Skeletal muscle tissue (tissue), 4 donors: Measurements from ENCODE around the gene EPGN. TPM values are rescaled to one million over a fixed set of nuclear protein-coding genes. Genes with fewer than 3 reads are reported as not detected.

Experiments used
- H3K27ac ChIP-seq: one replicate; pipeline ENCODE4 v1.7.0; 2013; ENCODE audit warnings: mild to moderate bottlenecking, low read depth, low read length, inconsistent platforms
- H3K27me3 ChIP-seq, 3 donors: one replicate each; pipeline ENCODE4 v1.7.0; 2013; ENCODE audit warnings: low read length in 3 of 3; ENCODE audit not compliant: control insufficient read depth in 3 of 3, insufficient read depth in 3 of 3
- H3K36me3 ChIP-seq, 3 donors: one replicate each; pipeline ENCODE4 v1.7.0; 2013; ENCODE audit warnings: low read length in 3 of 3; ENCODE audit not compliant: control insufficient read depth in 3 of 3, insufficient read depth in 3 of 3
- H3K4me1 ChIP-seq, 3 donors: one replicate each; pipeline ENCODE4 v1.7.0; 2013; ENCODE audit warnings: low read length in 3 of 3, mild to moderate bottlenecking in 3 of 3; ENCODE audit not compliant: control insufficient read depth in 3 of 3, insufficient read depth in 3 of 3
- H3K4me3 ChIP-seq, 3 donors: one replicate each; pipeline ENCODE4 v1.7.0; 2013; ENCODE audit warnings: low read length in 3 of 3
- H3K9ac ChIP-seq, 3 donors: one replicate each; pipeline ENCODE4 v1.7.0; 2013; ENCODE audit warnings: low read length in 3 of 3, mild to moderate bottlenecking in 3 of 3, moderate library complexity in 2 of 3, low read depth in 1 of 3
- H3K9me3 ChIP-seq, 3 donors: one replicate each; pipeline ENCODE4 v1.7.0; 2013; ENCODE audit warnings: low read length in 3 of 3; ENCODE audit not compliant: control insufficient read depth in 3 of 3
- total RNA-seq: library from RNA; depleted of rRNA; stranded (reverse); fragments of >200 nt; gene quantifications from one replicate; pipeline ENCODE4 v1.2.3, GENCODE V29; 2014
- donor health status: Osteomylitis.

EPGN gene
- total RNA-seq, 1 donor from 2014 or later = 0.52 TPM

GRCh38 chr4:74282926-74283325 is 25.3 kb upstream of the EPGN start:
- Histone ChIP-seq H3K9me3 (no peaks in the 10 kb centered on the region), H3K4me1 (no peaks in the 10 kb centered on the region), H3K36me3 (no peaks in the 10 kb centered on the region), H3K27me3 (no peaks in the 10 kb centered on the region), H3K27ac (no peak overlapping the region), H3K4me3 (no peak overlapping the region), H3K9ac (no peak overlapping the region)

GRCh38 chr4:74283614-74284013 is 24.7 kb upstream of the EPGN start:
- no peaks in the 10 kb centered on the region for H3K9me3 ChIP-seq
- no peaks in the 10 kb centered on the region for H3K36me3 ChIP-seq
- no peaks in the 10 kb centered on the region for H3K4me1 ChIP-seq
- no peak overlapping the region for H3K9ac ChIP-seq
- H3K27me3 ChIP-seq = no peaks in the 10 kb centered on the region
- no peak overlapping the region for H3K4me3 ChIP-seq
- no peak overlapping the region for H3K27ac ChIP-seq

DNA sequence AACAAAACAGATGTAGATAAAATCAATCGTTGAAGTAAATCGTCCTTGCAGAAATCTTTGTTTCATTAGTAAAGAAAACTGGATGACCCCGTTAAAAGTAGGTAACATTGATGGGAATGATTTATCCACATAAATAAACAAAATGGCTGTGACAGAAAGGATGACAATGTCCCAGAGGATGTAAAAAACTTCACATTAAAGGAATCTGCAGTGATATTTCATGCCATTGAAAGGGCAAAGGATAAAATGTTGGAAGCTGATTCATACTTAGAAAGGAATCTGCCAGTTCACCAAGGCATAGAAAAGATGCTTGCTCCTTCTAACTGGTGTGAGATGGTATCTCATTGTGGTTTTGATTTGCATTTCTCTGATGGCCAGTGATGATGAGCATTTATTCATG is 24.2 kb upstream of the EPGN start:
- Histone ChIP-seq H3K9me3 (no peaks in the 10 kb centered on the region), H3K27me3 (no peaks in the 10 kb centered on the region), H3K4me3 (no peak overlapping the region), H3K9ac (no peak overlapping the region), H3K27ac (no peak overlapping the region), H3K4me1 (no peaks in the 10 kb centered on the region), H3K36me3 (no peaks in the 10 kb centered on the region)

DNA sequence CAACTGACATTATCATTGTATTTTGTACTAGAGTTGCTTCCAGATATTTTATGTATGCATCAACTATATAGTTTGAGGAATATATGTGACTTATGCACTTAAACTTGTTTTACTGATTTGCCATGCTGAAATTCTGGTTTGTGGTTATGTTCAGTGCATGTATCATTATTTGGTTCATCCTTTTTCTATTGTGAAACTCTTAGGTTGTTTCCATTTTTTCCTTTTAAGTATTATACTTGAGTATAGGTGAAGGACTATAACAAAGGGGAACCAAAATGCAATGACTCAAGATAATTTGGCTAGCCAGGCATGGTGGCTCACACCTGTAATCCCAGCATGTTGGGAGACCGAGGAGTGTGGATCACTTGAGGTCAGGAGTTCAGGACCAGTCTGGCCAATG is 21.1 kb upstream of the EPGN start:
- no peaks in the 10 kb centered on the region for H3K36me3 ChIP-seq
- H3K27ac ChIP-seq = no peak overlapping the region
- H3K4me1 ChIP-seq = no peaks in the 10 kb centered on the region
- no peaks in the 10 kb centered on the region for H3K9me3 ChIP-seq
- no peak overlapping the region for H3K9ac ChIP-seq
- no peaks in the 10 kb centered on the region for H3K27me3 ChIP-seq
- H3K4me3 ChIP-seq = no peak overlapping the region

DNA sequence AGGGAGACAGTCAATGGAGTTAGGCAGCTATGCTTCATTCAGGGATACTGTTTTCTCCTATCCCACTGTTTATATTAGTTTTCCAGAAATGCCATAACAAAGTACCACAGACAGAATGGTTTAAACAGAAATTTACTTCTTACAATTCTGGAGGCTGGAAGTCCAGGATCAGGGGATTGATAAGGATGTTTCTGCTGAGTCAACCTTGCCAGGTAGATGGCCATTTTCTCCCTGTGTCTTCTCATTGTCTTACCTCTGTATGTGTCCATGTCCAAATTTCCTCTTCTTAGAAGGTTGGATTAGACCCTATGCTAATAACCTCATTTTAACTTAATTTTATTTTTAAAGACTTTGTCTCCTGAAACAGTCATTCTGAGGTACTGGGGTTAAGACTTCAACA is 20.5 kb upstream of the EPGN start:
- H3K9ac ChIP-seq = no peak overlapping the region
- H3K27ac ChIP-seq = no peak overlapping the region
- no peaks in the 10 kb centered on the region for H3K4me1 ChIP-seq
- no peaks in the 10 kb centered on the region for H3K9me3 ChIP-seq
- no peaks in the 10 kb centered on the region for H3K36me3 ChIP-seq
- H3K27me3 ChIP-seq = no peaks in the 10 kb centered on the region
- no peak overlapping the region for H3K4me3 ChIP-seq

DNA sequence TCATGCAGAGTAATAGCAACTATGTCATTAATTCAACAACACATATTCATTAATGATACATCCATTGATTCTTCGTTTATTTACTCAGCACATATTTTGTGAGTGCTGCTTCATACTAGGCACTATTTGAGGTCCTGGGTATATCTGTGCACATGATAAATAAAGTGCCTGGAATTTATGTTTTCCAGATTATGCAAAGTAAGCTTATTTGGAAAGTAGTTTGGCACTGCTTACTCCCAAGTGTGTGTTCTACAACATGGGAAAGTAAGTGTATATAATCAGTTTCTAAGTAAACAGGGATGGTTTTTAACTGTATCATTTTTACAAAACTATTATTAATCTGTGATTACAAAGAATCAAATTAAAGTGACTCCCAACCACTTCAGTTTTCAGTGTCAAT is 16.8 kb upstream of the EPGN start:
- Histone ChIP-seq H3K27me3 (no peaks in the 10 kb centered on the region), H3K9ac (no peak overlapping the region), H3K36me3 (no peaks in the 10 kb centered on the region), H3K9me3 (no peaks in the 10 kb centered on the region), H3K4me3 (no peak overlapping the region), H3K27ac (no peak overlapping the region), H3K4me1 (no peaks in the 10 kb centered on the region)

GRCh38 chr4:74292111-74292870 is 16.0 kb upstream of the EPGN start:
- H3K9ac ChIP-seq = no peak overlapping the region
- no peaks in the 10 kb centered on the region for H3K36me3 ChIP-seq
- H3K9me3 ChIP-seq = no peaks in the 10 kb centered on the region
- no peak overlapping the region for H3K4me3 ChIP-seq
- H3K27me3 ChIP-seq = no peaks in the 10 kb centered on the region
- H3K27ac ChIP-seq = no peak overlapping the region
- H3K4me1 ChIP-seq = no peaks in the 10 kb centered on the region

GRCh38 chr4:74293558-74293957 is 14.7 kb upstream of the EPGN start:
- H3K27me3 ChIP-seq = no peaks in the 10 kb centered on the region
- H3K9ac ChIP-seq = no peak overlapping the region
- H3K4me3 ChIP-seq = no peak overlapping the region
- no peaks in the 10 kb centered on the region for H3K36me3 ChIP-seq
- no peaks in the 10 kb centered on the region for H3K9me3 ChIP-seq
- H3K4me1 ChIP-seq = no peaks in the 10 kb centered on the region
- H3K27ac ChIP-seq = no peak overlapping the region

GRCh38 chr4:74294681-74295080 is 13.6 kb upstream of the EPGN start:
- Histone ChIP-seq H3K27ac (no peak overlapping the region), H3K36me3 (no peaks in the 10 kb centered on the region), H3K9ac (no peak overlapping the region), H3K4me1 (no peaks in the 10 kb centered on the region), H3K27me3 (no peaks in the 10 kb centered on the region), H3K4me3 (no peak overlapping the region), H3K9me3 (no peaks in the 10 kb centered on the region)

- H3K27me3 ChIP-seq = no peaks in the 10 kb centered on the region
- no peaks in the 10 kb centered on the region for H3K4me1 ChIP-seq
- H3K36me3 ChIP-seq = no peaks in the 10 kb centered on the region
- no peak overlapping the region for H3K9ac ChIP-seq
- no peaks in the 10 kb centered on the region for H3K9me3 ChIP-seq
- H3K27ac ChIP-seq = no peak overlapping the region
- H3K4me3 ChIP-seq = no peak overlapping the region
Measured at GRCh38 chr4:74297539-74297938, 10.7 kb upstream of the EPGN start.
